GM12878 (cell line): Measurements from ENCODE around the gene BBS1. TPM values are rescaled to one million over a fixed set of nuclear protein-coding genes. Genes with fewer than 3 reads are reported as not detected.
A peak's percentile ranks its signal among the peaks of the same experiment; 100 is the strongest.

ENCODE experiments used
- ATF2 ChIP-seq: IDR thresholded peaks from 2 replicates; pipeline ENCODE4 v1.6.1; 2012; ENCODE audit warnings: low read length, inconsistent platforms
- CTCF ChIP-seq, 3 experiments: IDR thresholded peaks in 2 of 3; conservative IDR thresholded peaks in 1 of 3; 2 replicates each; pipeline ENCODE4 v1.5.1; 2011; ENCODE audit warnings: low read depth in 3 of 3, low read length in 3 of 3, mild to moderate bottlenecking in 3 of 3, control low read depth in 2 of 3, moderate library complexity in 2 of 3, inconsistent platforms in 1 of 3, mixed read lengths in 1 of 3; ENCODE audit not compliant: control insufficient read depth in 2 of 3, insufficient read depth in 1 of 3; ENCODE audit errors: extremely low read depth in 1 of 3
- E2F8 ChIP-seq: fragments of 450-650 bp; IDR thresholded peaks from 2 replicates; pipeline ENCODE4 v1.6.1; 2018; ENCODE audit warnings: mild to moderate bottlenecking, low read depth, moderate library complexity; ENCODE audit not compliant: partially characterized antibody
- FOS ChIP-seq: IDR thresholded peaks from 3 replicates; pipeline ENCODE4 v1.6.1; 2011; ENCODE audit warnings: borderline replicate concordance; ENCODE audit not compliant: insufficient read length; ENCODE audit errors: extremely low read depth
- HDAC2 ChIP-seq: fragments of 200-600 bp; sonication (generic); IDR thresholded peaks from 2 replicates; pipeline ENCODE4 v1.6.1; 2017
- LARP7 ChIP-seq: fragments of 450-650 bp; IDR thresholded peaks from 2 replicates; pipeline ENCODE4 v1.6.1; 2017; ENCODE audit warnings: mild to moderate bottlenecking
- NRF1 ChIP-seq: conservative IDR thresholded peaks from 2 replicates; pipeline ENCODE4 v1.6.1; 2011; ENCODE audit warnings: mild to moderate bottlenecking, low read depth, low read length, improper control_type of control experiment
- PKNOX1 ChIP-seq: fragments of 450-650 bp; IDR thresholded peaks from 2 replicates; pipeline ENCODE4 v1.6.1; 2016; ENCODE audit warnings: mild to moderate bottlenecking
- POLR2AphosphoS2 ChIP-seq: IDR thresholded peaks from 2 replicates; pipeline ENCODE4 v1.6.1; 2011; ENCODE audit warnings: low read depth, mild to moderate bottlenecking, low read length, improper control_type of control experiment, moderate library complexity
- RELA ChIP-seq: fragments of 450-650 bp; IDR thresholded peaks from 2 replicates; pipeline ENCODE4 v1.8.0; 2014; ENCODE audit warnings: borderline replicate concordance; ENCODE audit not compliant: partially characterized antibody
- SIN3A ChIP-seq: IDR thresholded peaks from 2 replicates; pipeline ENCODE4 v1.6.1; 2012; ENCODE audit warnings: low read depth, low read length, improper control_type of control experiment
- SP1 ChIP-seq: IDR thresholded peaks from one replicate; pipeline ENCODE4 v1.6.1; 2011; ENCODE audit warnings: low read depth, low read length
- SRF ChIP-seq, 2 experiments: IDR thresholded peaks; 2 replicates each; pipeline ENCODE4 v1.6.1; 2011; ENCODE audit warnings: low read depth in 2 of 2, low read length in 2 of 2, mild to moderate bottlenecking in 1 of 2, moderate library complexity in 1 of 2
- SUZ12 ChIP-seq: fragments of 200-600 bp; sonication (generic); IDR thresholded peaks from one replicate; pipeline ENCODE4 v1.6.1; 2018; ENCODE audit warnings: antibody characterized with exemption, mild to moderate bottlenecking; ENCODE audit not compliant: unreplicated experiment
- ZNF687 ChIP-seq: fragments of 450-650 bp; IDR thresholded peaks from 2 replicates; pipeline ENCODE4 v1.6.1; 2017; ENCODE audit warnings: mild to moderate bottlenecking, moderate library complexity
- polyA plus RNA-seq, 11 experiments: library from polyadenylated mRNA; depleted of rRNA in 4 of 11; unstranded in 6 of 11; stranded (reverse) in 5 of 11; fragments of >200 nt; fragmentation: Nextera tagmentation in 4 of 11; fragmentation: Illumina TruSeq in 1 of 11; extraction: Ambion mirVana in 4 of 11; extraction: Trizol in 1 of 11; gene quantifications; 1 replicate in 1 of 11; 2 replicates in 10 of 11; pipeline versions ENCODE4 v1.2.1 to v1.2.3, GENCODE V29; 2011 to 2016; ENCODE audit warnings: inconsistent platforms in 2 of 11, missing spikeins in 2 of 11, low read depth in 1 of 11
- total RNA-seq, 4 experiments: library from RNA; depleted of rRNA in 3 of 4; stranded (reverse); fragments of >200 nt in 3 of 4; fragmentation: Illumina TruSeq in 1 of 4; extraction: Trizol in 1 of 4; gene quantifications; 2 replicates each; pipeline versions ENCODE4 v1.2.1 to v1.2.3, GENCODE V29; 2013 to 2021

The BBS1 gene
- total and polyA plus RNA-seq, 10 of the 15 experiments (the other 5 are each of a cell fraction or from before 2014, with no cell fraction given) = 2.5 to 14.7 (median 8.7) TPM

- TF ChIP-seq SUZ12 (no peak), ATF2 (no peak), RELA (no peak), SIN3A (no peak; the same call in 1 of the 2 replicates), SP1 (peak; percentile 70), FOS (no peak), ZNF687 (no peak), LARP7 (0 out of 2 replicates have a peak, but pooled peaks have one; percentile 29), E2F8 (no peak), NRF1 (no peak), POLR2AphosphoS2 (no peak), CTCF (IDR thresholded peaks at IDR 0.05 in 2 of 3, conservative IDR thresholded peaks at IDR 0.05 in 1 of 3; ENCODE audit: control insufficient read depth in 2 of 3, extremely low read depth in 1 of 3, insufficient read depth in 1 of 3, low read depth in 3 of 3, low read length in 3 of 3) (no peak), HDAC2 (no peak), PKNOX1 (no peak), SRF (IDR thresholded peaks at IDR 0.05; ENCODE audit: low read depth in 2 of 2, low read length in 2 of 2) (no peak)
Measured at GRCh38 chr11:66466225-66467033, 44.0 kb upstream of the BBS1 start, which contains the start of gene PELI3 (continued).
